Endothelial cell of umbilical vein (primary cell): ENCODE data around the gene GORASP1. TPM values are rescaled to one million over a fixed set of nuclear protein-coding genes. Genes with fewer than 3 reads are reported as not detected.

ENCODE experiments used
- BruUV-seq: library from RNA; stranded (reverse); fragments of 400-500 nt; replicated peaks from 2 replicates; lab custom pipeline; 2021; lab: Mats Ljungman, UMichigan
- CTCF ChIA-PET: fragments of 300-600, 350-600 bp; sonication (Branson Sonifier 250); formaldehyde crosslinking; loops from one replicate; lab custom pipeline; 2021; ENCODE audit warnings: antibody characterized with exemption, inconsistent platforms; lab: Charles Lee
- POLR2A ChIA-PET: fragments of 300-600, 350-600 bp; sonication (Branson Sonifier 250); formaldehyde crosslinking; loops from one replicate; lab custom pipeline; 2021; ENCODE audit warnings: antibody characterized with exemption, inconsistent platforms; lab: Charles Lee
- DNase-seq: peaks from one replicate; pipeline ENCODE4 v3.0.0-alpha.2; 2011; ENCODE audit warnings: low read depth, low spot score
- FAIRE-seq: peaks from 2 replicates; lab custom pipeline; 2011; peaks lifted over from hg19 to GRCh38; lab: Jason Lieb, UNC
- H2AFZ ChIP-seq: 2 replicates; pipeline ENCODE4 v1.6.0; 2012; ENCODE audit warnings: low read depth, low read length, control low read depth, inconsistent platforms
- H3K27ac ChIP-seq: 2 replicates; pipeline ENCODE4 v1.5.1; 2011; ENCODE audit warnings: low read depth, mild to moderate bottlenecking, control low read depth, low read length, moderate library complexity; ENCODE audit not compliant: insufficient read depth
- H3K27me3 ChIP-seq, 2 experiments: 2 replicates each; pipeline versions ENCODE4 v1.6.0 to v1.6.1; 2011; ENCODE audit warnings: low read length in 2 of 2, mixed read lengths in 1 of 2; ENCODE audit not compliant: control insufficient read depth in 2 of 2, insufficient read depth in 2 of 2
- H3K36me3 ChIP-seq, 2 experiments: 2 replicates in 1 of 2; 3 replicates in 1 of 2; pipeline ENCODE4 v1.5.1; 2011; ENCODE audit warnings: low read length in 2 of 2, mild to moderate bottlenecking in 1 of 2, moderate library complexity in 1 of 2; ENCODE audit not compliant: control insufficient read depth in 2 of 2, insufficient read depth in 2 of 2; ENCODE audit errors: extremely low read depth in 1 of 2
- H3K4me1 ChIP-seq: 3 replicates; pipeline ENCODE4 v1.5.1; 2011; ENCODE audit warnings: mild to moderate bottlenecking, low read length; ENCODE audit not compliant: control insufficient read depth, insufficient read depth; ENCODE audit errors: extremely low read depth
- H3K4me2 ChIP-seq: 2 replicates; pipeline ENCODE4 v1.6.1; 2011; ENCODE audit warnings: low read length, control low read depth, mixed read lengths; ENCODE audit not compliant: insufficient read depth
- H3K4me3 ChIP-seq, 3 experiments: fragments of 200-600 bp in 1 of 3; sonication (generic), shearing (Covaris generic) in 1 of 3; replicated peaks in 1 of 3; 2 replicates each; pipeline ENCODE4 v1.5.1; 2011 to 2016; ENCODE audit warnings: control low read depth in 3 of 3, low read length in 3 of 3, mild to moderate bottlenecking in 2 of 3, inconsistent platforms in 1 of 3, low read depth in 1 of 3, moderate library complexity in 1 of 3; ENCODE audit not compliant: insufficient read depth in 1 of 3
- H3K79me2 ChIP-seq: 2 replicates; pipeline ENCODE4 v1.6.0; 2012; ENCODE audit warnings: low read length, inconsistent platforms; ENCODE audit not compliant: control insufficient read depth, insufficient read depth
- H3K9ac ChIP-seq: replicated peaks from 2 replicates; pipeline ENCODE3; 2011; ENCODE audit warnings: low read length, control low read depth; ENCODE audit not compliant: insufficient read depth; ENCODE audit errors: extremely low read depth
- H3K9me1 ChIP-seq: replicated peaks from 3 replicates; pipeline ENCODE4 v1.6.0; 2011; ENCODE audit warnings: mild to moderate bottlenecking, low read length; ENCODE audit not compliant: control insufficient read depth, insufficient read depth; ENCODE audit errors: extremely low read depth
- H3K9me3 ChIP-seq: replicated peaks from 2 replicates; pipeline ENCODE4 v1.5.1; 2012; ENCODE audit warnings: low read length, inconsistent platforms; ENCODE audit not compliant: control insufficient read depth, insufficient read depth
- H4K20me1 ChIP-seq: replicated peaks from 2 replicates; pipeline ENCODE3; 2011; ENCODE audit warnings: mild to moderate bottlenecking, low read length; ENCODE audit not compliant: control insufficient read depth, insufficient read depth; ENCODE audit errors: extremely low read depth
- EZH2 ChIP-seq: IDR thresholded peaks from 2 replicates; pipeline ENCODE4 v1.6.1; 2012; ENCODE audit warnings: borderline replicate concordance, low read depth, mild to moderate bottlenecking, moderate library complexity, low read length, inconsistent platforms; ENCODE audit not compliant: severe bottlenecking
- FOS ChIP-seq: IDR thresholded peaks from 2 replicates; pipeline ENCODE4 v1.6.1; 2011; ENCODE audit warnings: mild to moderate bottlenecking, low read length, moderate library complexity, borderline replicate concordance; ENCODE audit not compliant: insufficient read depth
- GATA2 ChIP-seq: IDR thresholded peaks from 2 replicates; pipeline ENCODE4 v1.7.0; 2011; ENCODE audit warnings: low read depth, mild to moderate bottlenecking, moderate library complexity, mixed read lengths, low read length; ENCODE audit not compliant: insufficient read length, insufficient read depth
- JUN ChIP-seq: IDR thresholded peaks from 2 replicates; pipeline ENCODE4 v1.6.1; 2011; ENCODE audit warnings: borderline replicate concordance, low read depth; ENCODE audit not compliant: insufficient read length, insufficient read depth
- MYC ChIP-seq: IDR thresholded peaks from one replicate; pipeline ENCODE4 v1.6.1; 2011; ENCODE audit warnings: mild to moderate bottlenecking, low read depth, low read length
- POLR2A ChIP-seq: IDR thresholded peaks from 2 replicates; pipeline ENCODE4 v1.6.1; 2012; ENCODE audit warnings: low read depth, mild to moderate bottlenecking, control low read depth, low read length
- POLR2AphosphoS5 ChIP-seq: IDR thresholded peaks from 2 replicates; pipeline ENCODE4 v1.6.1; 2012; ENCODE audit warnings: low read depth, mild to moderate bottlenecking, control low read depth, low read length, moderate library complexity; ENCODE audit not compliant: insufficient read depth
- dilution Hi-C: fragments of 300-500 bp; cut with MboI; formaldehyde crosslinking; loops from one replicate; pipeline ENCODE4 v1.15.0; 2019; ENCODE audit warnings: low sequenced_read_pairs; ENCODE audit not compliant: extremely low pct_ligation_motif_present
- intact Hi-C: fragments of 100-400 bp; cut with micrococcal nuclease; formaldehyde crosslinking; loops from one replicate; pipeline ENCODE4 v1.10.0; 2022
- polyA plus RNA-seq, 4 experiments: library from polyadenylated mRNA; depleted of rRNA in 3 of 4; stranded (reverse) in 3 of 4; unstranded in 1 of 4; fragments of >200 nt; gene quantifications; 2 replicates each; pipeline versions ENCODE4 v1.2.1 to v1.2.3, GENCODE V29; 2011 to 2012; ENCODE audit warnings: missing spikeins in 1 of 4
- total RNA-seq: library from RNA; stranded (reverse); gene quantifications from 2 replicates; pipeline ENCODE4 v1.2.3, GENCODE V29; 2021
- TF ChIP-seq, protein P1 (sequence below): IDR thresholded peaks from 2 replicates; pipeline ENCODE4 v1.6.1; 2011; ENCODE audit not compliant: insufficient read depth, insufficient read length
- TF ChIP-seq, protein P2 (sequence below), 2 donors: IDR thresholded peaks; 1 replicate in 1 of 2; 2 replicates in 1 of 2; pipeline ENCODE4 v1.5.1; 2011; ENCODE audit warnings: low read length in 2 of 2, mild to moderate bottlenecking in 2 of 2, moderate library complexity in 2 of 2, control low read depth in 1 of 2, inconsistent platforms in 1 of 2, low read depth in 1 of 2; ENCODE audit not compliant: insufficient read depth in 1 of 2; ENCODE audit errors: extremely low read depth in 1 of 2

GORASP1 gene
- total and polyA plus RNA-seq, 2 donors (not counting 3 experiments of a cell fraction or from before 2014, with no cell fraction given): 62.5 to 68.0 TPM

DNA sequence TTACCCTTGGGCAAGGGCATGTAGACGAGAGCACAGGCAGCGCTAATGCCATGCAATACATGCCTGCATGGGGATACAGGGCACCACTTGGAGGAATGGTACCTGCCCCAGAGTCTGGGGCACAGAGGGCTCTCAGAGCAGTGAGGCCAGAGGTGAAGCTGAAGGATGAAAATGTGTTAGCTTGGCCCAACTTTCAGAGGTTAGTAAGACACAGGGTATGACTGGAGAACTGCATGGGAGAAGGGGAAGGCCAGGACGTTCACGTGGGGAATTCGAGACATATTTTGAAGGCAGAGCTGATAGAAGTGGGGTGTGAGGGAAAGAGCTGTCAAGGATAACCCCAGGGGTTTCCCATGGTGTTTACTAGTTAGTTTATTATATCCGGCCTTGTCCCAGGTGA is 26.4 kb upstream of the GORASP1 start:
- DNase-seq: no peak
- H3K4me3 ChIP-seq: no peak overlapping the region
- ChIA-PET POLR2A (no interaction called here), CTCF (interaction anchor here (1.0 to 1.5 kb wide), 2 partner anchors 8 to 57 kb away, joined by 4 to 7 read pairs; no protein-coding TSS in a partner anchor)
- H3K4me1 ChIP-seq: peaks cover 9% of the 10 kb centered on the region
- no peak overlapping the region for H3K4me2 ChIP-seq
- H3K9ac ChIP-seq: no peak overlapping the region
- BruUV-seq: no TSS peak
- H3K9me3 ChIP-seq: no peaks in the 10 kb centered on the region
- H3K36me3 ChIP-seq: peaks cover 0 to 3% of the 10 kb centered on the region in 2 experiments
- intact Hi-C loops (no loop called here), dilution Hi-C loops (no loop called here)
- no peaks in the 10 kb centered on the region for H3K27me3 ChIP-seq
- H3K9me1 ChIP-seq: no peaks in the 10 kb centered on the region
- TF ChIP-seq JUN (no peak), FOS (no peak), GATA2 (no peak), POLR2A (no peak), MYC (no peak), EZH2 (no peak), POLR2AphosphoS5 (no peak)
- TF ChIP-seq, protein P1, sequence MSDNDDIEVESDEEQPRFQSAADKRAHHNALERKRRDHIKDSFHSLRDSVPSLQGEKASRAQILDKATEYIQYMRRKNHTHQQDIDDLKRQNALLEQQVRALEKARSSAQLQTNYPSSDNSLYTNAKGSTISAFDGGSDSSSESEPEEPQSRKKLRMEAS: no peak
- TF ChIP-seq, protein P2, sequence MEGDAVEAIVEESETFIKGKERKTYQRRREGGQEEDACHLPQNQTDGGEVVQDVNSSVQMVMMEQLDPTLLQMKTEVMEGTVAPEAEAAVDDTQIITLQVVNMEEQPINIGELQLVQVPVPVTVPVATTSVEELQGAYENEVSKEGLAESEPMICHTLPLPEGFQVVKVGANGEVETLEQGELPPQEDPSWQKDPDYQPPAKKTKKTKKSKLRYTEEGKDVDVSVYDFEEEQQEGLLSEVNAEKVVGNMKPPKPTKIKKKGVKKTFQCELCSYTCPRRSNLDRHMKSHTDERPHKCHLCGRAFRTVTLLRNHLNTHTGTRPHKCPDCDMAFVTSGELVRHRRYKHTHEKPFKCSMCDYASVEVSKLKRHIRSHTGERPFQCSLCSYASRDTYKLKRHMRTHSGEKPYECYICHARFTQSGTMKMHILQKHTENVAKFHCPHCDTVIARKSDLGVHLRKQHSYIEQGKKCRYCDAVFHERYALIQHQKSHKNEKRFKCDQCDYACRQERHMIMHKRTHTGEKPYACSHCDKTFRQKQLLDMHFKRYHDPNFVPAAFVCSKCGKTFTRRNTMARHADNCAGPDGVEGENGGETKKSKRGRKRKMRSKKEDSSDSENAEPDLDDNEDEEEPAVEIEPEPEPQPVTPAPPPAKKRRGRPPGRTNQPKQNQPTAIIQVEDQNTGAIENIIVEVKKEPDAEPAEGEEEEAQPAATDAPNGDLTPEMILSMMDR (IDR thresholded peaks at IDR 0.05; ENCODE audit: extremely low read depth in 1 of 2, insufficient read depth in 1 of 2, low read depth in 1 of 2, low read length in 2 of 2): no peak
- H3K27ac ChIP-seq: no peak overlapping the region
- no peak for FAIRE-seq
- H3K79me2 ChIP-seq: no peaks in the 10 kb centered on the region
- H2AFZ ChIP-seq: no peak overlapping the region
- no peaks in the 10 kb centered on the region for H4K20me1 ChIP-seq
